ENCODE data around the gene KCNJ12. TPM values are rescaled to one million over a fixed set of nuclear protein-coding genes. Genes with fewer than 3 reads are reported as not detected.
"Not testable (repeated sequence)": the region's sequence is repeated elsewhere in the genome, so short reads cannot be mapped to it uniquely, and the experiment has no call there.

KCNJ12 gene
- total and polyA plus RNA-seq, 8 donors = 0.09 to 0.37 (median 0.14) TPM

DNA sequence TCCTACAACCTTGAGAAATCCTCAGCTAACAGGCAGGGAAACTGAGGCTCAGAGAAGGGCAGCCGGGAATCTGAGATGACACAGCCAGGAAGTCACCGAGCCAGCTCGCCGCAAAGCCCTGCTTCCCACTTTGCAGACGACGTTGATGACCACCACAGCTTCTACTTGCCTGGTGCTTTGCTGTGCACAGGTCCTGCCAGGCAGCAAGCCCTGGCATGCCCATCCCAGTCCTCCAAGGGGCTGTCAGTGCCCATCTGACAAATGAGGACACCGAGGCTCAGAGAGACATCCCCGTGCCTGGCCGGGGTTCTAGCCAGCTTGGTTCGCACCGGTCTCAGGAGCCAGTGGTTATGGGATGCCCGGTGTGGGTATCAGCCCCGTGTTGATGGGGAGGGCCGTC, 20.1 kb downstream of the KCNJ12 start:
- TF ChIP-seq, protein P1, sequence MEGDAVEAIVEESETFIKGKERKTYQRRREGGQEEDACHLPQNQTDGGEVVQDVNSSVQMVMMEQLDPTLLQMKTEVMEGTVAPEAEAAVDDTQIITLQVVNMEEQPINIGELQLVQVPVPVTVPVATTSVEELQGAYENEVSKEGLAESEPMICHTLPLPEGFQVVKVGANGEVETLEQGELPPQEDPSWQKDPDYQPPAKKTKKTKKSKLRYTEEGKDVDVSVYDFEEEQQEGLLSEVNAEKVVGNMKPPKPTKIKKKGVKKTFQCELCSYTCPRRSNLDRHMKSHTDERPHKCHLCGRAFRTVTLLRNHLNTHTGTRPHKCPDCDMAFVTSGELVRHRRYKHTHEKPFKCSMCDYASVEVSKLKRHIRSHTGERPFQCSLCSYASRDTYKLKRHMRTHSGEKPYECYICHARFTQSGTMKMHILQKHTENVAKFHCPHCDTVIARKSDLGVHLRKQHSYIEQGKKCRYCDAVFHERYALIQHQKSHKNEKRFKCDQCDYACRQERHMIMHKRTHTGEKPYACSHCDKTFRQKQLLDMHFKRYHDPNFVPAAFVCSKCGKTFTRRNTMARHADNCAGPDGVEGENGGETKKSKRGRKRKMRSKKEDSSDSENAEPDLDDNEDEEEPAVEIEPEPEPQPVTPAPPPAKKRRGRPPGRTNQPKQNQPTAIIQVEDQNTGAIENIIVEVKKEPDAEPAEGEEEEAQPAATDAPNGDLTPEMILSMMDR (IDR thresholded peaks at IDR 0.05) = no peak
- Histone ChIP-seq H3K27ac (no peak overlapping the region), H3K9me3 (no peaks in the 10 kb centered on the region), H3K4me3 (no peak overlapping the region), H3K4me1 (no peaks in the 10 kb centered on the region), H3K27me3 (no peaks in the 10 kb centered on the region), H3K36me3 (no peaks in the 10 kb centered on the region)
- WGBS, 2 donors = 62 to 72% methylated on average over 14 of the region's 14 CpGs
- DNase-seq = no peak
- no peak for ATAC-seq
- FAIRE-seq = no peak
- intact Hi-C loops (cut with DNase I) = no loop called here

DNA sequence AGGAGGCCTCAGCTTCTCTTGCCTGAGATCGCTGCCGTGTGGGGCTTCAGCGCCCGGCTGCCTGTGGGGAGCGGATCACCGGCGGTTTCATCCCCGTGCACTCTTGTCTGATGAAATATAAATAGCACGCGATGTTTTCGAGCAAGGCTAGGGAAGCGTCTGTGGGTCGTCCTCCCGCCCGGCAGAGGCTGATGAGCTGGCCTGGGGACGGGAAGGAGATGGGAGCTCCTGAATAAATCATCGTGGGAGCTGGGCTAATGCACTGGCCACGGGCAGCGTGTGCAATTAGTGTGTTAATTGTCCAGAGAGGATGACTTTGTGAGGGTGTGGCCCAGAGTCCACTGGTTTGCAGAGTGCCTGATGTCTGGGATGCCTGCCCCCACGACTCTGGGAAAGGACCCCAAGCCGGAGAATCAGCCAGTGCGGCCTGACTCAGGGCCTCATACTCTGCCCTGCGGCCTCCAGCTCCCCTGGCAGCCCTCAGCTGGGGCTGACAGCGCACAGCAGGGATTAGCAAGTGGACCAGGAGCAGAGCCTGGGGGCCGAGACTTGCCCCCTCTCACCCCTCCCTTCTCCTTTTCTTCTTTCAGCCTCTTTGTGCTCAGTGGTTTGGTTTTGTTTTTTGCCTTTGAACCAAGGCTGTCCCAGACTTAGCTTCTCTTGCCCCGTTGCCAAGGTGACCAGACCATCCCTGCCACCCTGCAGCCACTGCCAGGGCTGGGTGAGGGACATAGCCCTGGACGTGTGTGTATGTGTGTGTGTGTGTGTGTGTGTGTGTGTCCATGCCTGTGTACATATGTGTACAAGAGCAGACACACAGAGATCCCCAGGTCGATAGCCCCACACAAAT, 21.4 kb downstream of the KCNJ12 start:
- WGBS, 2 donors = 62 to 65% methylated on average over 28 of the region's 28 CpGs
- FAIRE-seq (no peak), DNase-seq (no peak), ATAC-seq (peak in 2 of 4 donors; percentile 25 to 29)
- H3K9me3 ChIP-seq = no peaks in the 10 kb centered on the region
- intact Hi-C loops (cut with DNase I) = no loop called here
- no peaks in the 10 kb centered on the region for H3K27me3 ChIP-seq
- H3K4me3 ChIP-seq = no peak overlapping the region
- TF ChIP-seq, protein P1 (IDR thresholded peaks at IDR 0.05) = no peak
- H3K36me3 ChIP-seq = no peaks in the 10 kb centered on the region
- no peaks in the 10 kb centered on the region for H3K4me1 ChIP-seq
- H3K27ac ChIP-seq = no peak overlapping the region

DNA sequence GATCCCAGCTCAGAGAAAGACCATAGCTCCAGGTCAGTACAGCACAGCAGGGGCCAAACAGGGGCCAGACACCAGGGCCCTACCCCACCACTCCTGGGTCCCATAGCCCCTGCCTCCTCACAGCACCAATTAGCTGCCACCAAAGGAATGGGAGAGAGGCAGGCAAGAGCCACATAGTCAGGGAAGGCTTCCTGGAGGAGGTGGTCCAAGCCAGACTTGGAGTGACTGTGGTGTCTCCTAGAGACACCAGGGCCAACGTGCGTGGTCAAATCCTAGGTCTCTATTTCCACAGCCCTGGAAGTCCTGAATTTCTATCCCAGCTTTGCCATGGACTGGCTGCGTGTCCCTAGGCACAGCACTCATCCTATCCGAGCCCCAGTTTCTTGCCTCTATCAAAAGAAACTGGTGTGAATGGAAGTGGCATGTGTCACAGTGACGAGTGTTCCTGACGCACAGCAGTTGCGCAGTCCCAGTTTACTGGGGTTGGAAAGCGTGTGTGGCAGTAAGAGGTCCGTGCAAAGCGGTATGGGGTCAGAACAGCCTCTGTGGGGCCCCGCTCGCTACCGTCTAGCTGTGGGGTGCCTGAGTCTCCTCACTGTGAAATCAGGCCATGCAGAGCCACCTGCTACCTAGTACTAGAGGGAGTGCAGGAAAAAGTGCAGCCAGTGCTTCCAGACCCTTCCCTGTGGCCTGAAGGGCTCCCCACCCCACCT, 23.5 kb downstream of the KCNJ12 start:
- DNase-seq (peak in 1 of 6 donors; percentile 4), FAIRE-seq (no peak), ATAC-seq (no peak)
- intact Hi-C loops (cut with DNase I) = loop anchor here in 1 of 3 donors (5.0 kb wide), 1 partner anchor 288 kb away; no protein-coding TSS in a partner anchor
- Histone ChIP-seq H3K27me3 (no peaks in the 10 kb centered on the region), H3K27ac (no peak overlapping the region), H3K4me1 (no peaks in the 10 kb centered on the region), H3K9me3 (no peaks in the 10 kb centered on the region), H3K4me3 (no peak overlapping the region), H3K36me3 (no peaks in the 10 kb centered on the region)
- TF ChIP-seq, protein P1 (IDR thresholded peaks at IDR 0.05) = no peak
- WGBS, 2 donors = 56 to 60% methylated on average over 13 of the region's 13 CpGs

GRCh38 chr17:21400187-21400569, 24.0 kb downstream of the KCNJ12 start:
- not testable (repeated sequence) for ATAC-seq, H3K9me3 ChIP-seq, H3K27ac ChIP-seq, FAIRE-seq, H3K4me1 ChIP-seq, H3K27me3 ChIP-seq, H3K4me3 ChIP-seq, H3K36me3 ChIP-seq, DNase-seq
- 39 to 52% methylated on average over 9 of the region's 9 CpGs for WGBS, 2 donors
- intact Hi-C loops (cut with DNase I) = loop anchor here in 1 of 3 donors (5.0 kb wide), 1 partner anchor 287 kb away; no protein-coding TSS in a partner anchor

GRCh38 chr17:21400816-21401593, 24.8 kb downstream of the KCNJ12 start:
- intact Hi-C loops (cut with DNase I) = loop anchor here in 1 of 3 donors (5.0 kb wide), 1 partner anchor 286 kb away; no protein-coding TSS in a partner anchor
- H3K27ac ChIP-seq = no peak overlapping the region
- TF ChIP-seq, protein P1 (IDR thresholded peaks at IDR 0.05) = no peak
- ATAC-seq (no peak), FAIRE-seq (no peak), DNase-seq (peak in 1 of 6 donors; percentile 45)
- H3K36me3 ChIP-seq = no peaks in the 10 kb centered on the region
- no peaks in the 10 kb centered on the region for H3K27me3 ChIP-seq
- H3K9me3 ChIP-seq = no peaks in the 10 kb centered on the region
- no peaks in the 10 kb centered on the region for H3K4me1 ChIP-seq
- WGBS, 2 donors = 50 to 63% methylated on average over 15 of the region's 15 CpGs
- H3K4me3 ChIP-seq = no peak overlapping the region

- ATAC-seq (peak in 3 of 4 donors; percentile 48 to 73 (median 56)), DNase-seq (peak in 3 of 6 donors; percentile 8 to 60 (median 38))
- H3K4me3 ChIP-seq, H3K9me3 ChIP-seq, H3K4me1 ChIP-seq, H3K27ac ChIP-seq, FAIRE-seq, H3K27me3 ChIP-seq, H3K36me3 ChIP-seq: not testable (repeated sequence)
- intact Hi-C loops (cut with DNase I) = loop anchor here in 1 of 3 donors (5.0 kb wide), 1 partner anchor 285 kb away; no protein-coding TSS in a partner anchor
- 70 to 75% methylated on average over 8 of the region's 8 CpGs for WGBS, 2 donors
These were observed 26.0 kb downstream of the KCNJ12 start for GRCh38 chr17:21402166-21402571.

DNA sequence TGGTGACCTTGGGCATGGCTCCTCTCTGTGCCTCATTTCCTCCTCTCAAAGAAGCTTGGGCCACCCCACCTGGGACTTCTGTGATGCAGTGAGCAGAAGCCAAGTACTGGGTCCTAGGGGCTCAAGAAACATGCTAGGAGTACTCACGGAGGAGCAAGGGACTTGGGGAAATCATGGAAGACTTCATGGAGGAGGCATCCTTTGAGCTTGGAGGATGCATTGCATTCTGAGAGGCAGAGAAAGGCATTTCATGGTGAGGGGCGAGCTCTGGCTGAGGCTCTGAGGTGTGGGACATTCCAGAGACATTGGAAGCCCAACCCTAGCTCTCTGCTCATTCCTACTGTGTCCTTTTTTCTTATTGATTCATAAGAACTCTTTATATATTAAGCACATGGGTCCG, 26.8 kb downstream of the KCNJ12 start:
- intact Hi-C loops (cut with DNase I) = loop anchor here in 1 of 3 donors (5.0 kb wide), 1 partner anchor 284 kb away; no protein-coding TSS in a partner anchor
- FAIRE-seq = not testable (repeated sequence)

More for the DNA sequence above, 26.8 kb downstream of the KCNJ12 start:
- WGBS, 2 donors = 71 to 83% methylated on average over 3 of the region's 3 CpGs
- H3K4me3 ChIP-seq, H3K27me3 ChIP-seq, H3K27ac ChIP-seq, H3K4me1 ChIP-seq, H3K9me3 ChIP-seq, H3K36me3 ChIP-seq, ATAC-seq: not testable (repeated sequence)
- peak in 1 of 6 donors; percentile 12 for DNase-seq
